PC-9 (cell line): ENCODE data around the gene MRM2.

Experiments
- CTCF ChIP-seq: fragments of 200-600 bp; sonication (generic); conservative IDR thresholded peaks from 2 replicates; pipeline ENCODE4 v1.6.1; 2017; ENCODE audit warnings: mixed run types, antibody characterized with exemption, mild to moderate bottlenecking, moderate library complexity
- EZH2 ChIP-seq: fragments of 200-600 bp; sonication (generic); IDR thresholded peaks from 2 replicates; pipeline ENCODE4 v1.8.0; 2017; ENCODE audit warnings: antibody characterized with exemption, low read depth

- TF ChIP-seq CTCF (no peak), EZH2 (no peak)
Observed at GRCh38 chr7:2243458-2243857, 1.5 kb upstream of the MRM2 start.
